ENCODE data around the gene KANK2.
"Not testable (repeated sequence)": the region's sequence is repeated elsewhere in the genome, so short reads cannot be mapped to it uniquely, and the experiment has no call there.

KANK2 gene

DNA sequence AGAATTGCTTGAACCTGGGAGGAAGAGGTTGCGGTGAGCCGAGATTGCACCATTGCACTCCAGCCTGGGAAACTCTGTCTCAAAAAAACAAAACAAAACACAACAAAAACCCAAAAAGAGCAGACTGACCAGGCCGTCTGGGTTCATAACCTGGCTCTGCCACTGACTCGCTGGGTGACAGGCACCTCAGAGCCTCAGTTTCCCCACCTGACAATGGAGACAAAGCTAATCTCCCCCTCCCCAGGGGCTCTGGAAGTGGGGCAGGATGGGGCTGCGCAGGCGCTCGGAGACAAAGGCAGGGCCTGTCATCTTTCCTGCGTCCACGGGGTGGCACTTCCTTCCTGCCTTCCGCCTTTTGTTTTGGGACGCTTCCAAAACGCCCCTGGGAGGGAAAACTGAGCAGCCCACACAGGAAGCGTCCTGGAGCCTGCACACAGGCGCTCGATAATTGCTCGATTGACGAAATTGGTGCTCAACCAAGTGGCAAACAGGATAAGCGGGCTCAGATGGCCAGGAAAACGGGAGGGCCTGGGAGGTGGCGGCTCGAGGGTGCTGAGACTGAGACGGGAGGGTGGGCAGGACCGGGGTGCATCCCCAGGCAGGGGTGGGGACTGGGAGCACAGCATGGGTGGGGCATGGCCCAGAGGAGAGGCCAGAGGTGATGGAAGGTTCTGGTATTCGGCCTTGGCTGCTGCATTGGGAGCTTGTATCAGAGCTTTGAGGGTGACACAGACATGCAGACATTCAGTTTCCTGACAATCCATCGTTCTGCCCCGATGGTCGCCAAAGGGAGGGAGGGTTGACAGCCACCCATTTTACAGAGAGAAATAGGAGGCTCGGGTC lies 59.6 kb downstream of the KANK2 start:
- peak; percentile 35 for DNase-seq

DNA sequence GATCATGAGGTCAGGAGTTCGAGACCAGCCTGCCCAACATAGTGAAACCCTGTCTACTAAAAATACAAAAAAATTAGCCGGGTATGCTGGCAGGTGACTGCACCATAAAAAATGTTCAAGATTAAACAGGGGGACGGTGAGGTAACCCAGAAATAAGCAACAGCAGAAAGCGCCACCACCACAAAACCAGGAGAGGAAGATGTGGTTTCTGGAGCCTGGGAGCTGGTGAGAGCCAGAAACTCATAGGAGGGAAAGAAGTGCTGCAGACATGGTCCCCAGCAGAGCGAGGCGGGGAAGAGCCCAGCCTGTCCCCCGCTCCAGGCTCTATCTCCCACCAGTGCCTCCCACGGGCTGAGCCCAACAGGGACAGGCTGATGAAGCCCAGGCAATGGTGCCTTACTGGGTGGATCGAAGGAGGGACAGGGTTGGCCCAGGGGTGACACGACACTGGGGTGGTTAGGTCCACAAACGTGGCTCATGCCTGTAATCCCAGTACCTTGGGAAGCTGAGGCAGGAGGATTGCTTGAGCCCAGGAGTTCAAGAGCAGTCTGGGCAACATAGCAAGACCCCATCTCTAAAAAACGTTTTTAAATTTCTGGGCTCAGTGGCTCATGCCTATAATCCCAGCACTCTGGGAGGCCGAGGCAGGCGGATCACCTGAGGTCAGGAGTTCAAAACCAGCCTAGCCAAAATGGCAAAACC lies 60.8 kb downstream of the KANK2 start:
- no peak for DNase-seq

GRCh38 chr19:11131471-11131870 lies 65.9 kb downstream of the KANK2 start:
- DNase-seq: no peak

DNA sequence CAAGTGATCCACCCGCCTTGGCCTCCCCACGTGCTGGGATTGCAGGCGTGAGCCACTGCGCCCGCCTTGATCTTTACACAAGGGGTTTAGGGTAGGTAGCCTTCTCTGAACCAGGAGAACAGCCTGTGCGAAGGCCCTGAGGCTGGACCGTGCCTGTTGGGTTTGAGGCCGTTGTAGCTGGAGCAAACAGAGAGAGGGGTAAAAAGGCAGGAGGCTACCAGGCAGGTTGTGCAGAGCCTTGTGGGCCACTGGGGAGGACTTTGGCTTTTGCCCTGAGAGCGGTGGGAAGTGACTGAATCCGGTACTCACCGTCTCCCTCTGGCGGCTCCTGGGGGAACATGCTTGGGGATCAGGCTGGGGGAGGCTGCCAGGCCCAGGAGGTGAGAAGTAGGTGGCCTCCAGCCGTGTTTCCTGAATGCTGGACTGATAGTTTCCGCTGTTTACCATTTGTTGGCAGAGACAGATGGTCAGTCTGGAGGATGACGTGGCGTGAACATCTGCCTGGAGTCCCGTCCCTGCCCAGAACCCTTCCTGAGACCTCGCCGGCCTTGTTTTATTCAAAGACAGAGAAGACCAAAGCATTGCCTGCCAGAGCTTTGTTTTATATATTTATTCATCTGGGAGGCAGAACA lies 66.4 kb downstream of the KANK2 start:
- peak; percentile 60 for DNase-seq

- no peak for DNase-seq
These were observed 69.4 kb downstream of the KANK2 start for GRCh38 chr19:11127905-11128304.

GRCh38 chr19:11125994-11126685 lies 71.2 kb downstream of the KANK2 start:
- DNase-seq: peak; percentile 72

DNA sequence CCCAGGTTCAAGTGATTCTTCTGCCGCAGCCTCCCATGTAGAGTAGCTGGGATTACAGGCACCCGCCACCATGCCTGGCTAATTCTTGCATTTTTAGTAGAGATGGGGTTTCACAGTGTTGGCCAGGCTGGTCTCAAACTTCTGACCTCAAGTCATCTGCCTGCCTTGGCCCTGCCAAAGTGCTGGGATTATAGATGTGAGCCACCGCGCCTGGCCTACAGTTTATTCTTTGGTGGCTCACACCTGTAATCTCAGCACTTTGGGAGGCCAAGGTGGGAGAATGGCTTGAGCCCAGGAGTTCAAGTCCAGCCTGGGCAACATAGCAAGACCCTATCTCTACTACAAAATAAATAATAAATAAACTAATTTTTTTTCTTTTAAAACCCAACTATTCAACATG lies 73.2 kb downstream of the KANK2 start:
- not testable (repeated sequence) for DNase-seq

- DNase-seq: no peak
These were observed 74.2 kb downstream of the KANK2 start for GRCh38 chr19:11123114-11123513.

DNA sequence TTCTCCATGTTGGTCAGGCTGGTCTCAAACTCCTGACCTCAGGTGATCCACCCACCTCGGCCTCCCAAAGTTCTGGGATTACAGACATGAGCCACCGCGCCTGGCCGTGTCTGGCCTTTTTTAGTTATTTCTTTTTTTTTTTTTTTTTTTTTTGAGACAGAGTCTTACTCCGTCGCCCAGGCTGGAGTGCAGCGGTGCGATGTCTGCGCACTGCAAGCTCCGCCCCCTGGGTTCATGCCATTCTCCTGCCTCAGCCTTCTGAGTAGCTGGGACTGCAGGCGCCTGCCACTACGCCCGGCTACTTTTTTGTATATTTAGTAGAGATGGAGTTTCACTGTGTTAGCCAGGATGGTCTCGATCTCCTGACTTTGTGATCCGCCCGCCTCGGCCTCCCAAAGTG lies 75.4 kb downstream of the KANK2 start:
- DNase-seq: not testable (repeated sequence)

GRCh38 chr19:11116507-11116906 lies 80.8 kb downstream of the KANK2 start:
- no peak for DNase-seq

- DNase-seq: no peak
These were observed 81.4 kb downstream of the KANK2 start for GRCh38 chr19:11115895-11116446.

DNA sequence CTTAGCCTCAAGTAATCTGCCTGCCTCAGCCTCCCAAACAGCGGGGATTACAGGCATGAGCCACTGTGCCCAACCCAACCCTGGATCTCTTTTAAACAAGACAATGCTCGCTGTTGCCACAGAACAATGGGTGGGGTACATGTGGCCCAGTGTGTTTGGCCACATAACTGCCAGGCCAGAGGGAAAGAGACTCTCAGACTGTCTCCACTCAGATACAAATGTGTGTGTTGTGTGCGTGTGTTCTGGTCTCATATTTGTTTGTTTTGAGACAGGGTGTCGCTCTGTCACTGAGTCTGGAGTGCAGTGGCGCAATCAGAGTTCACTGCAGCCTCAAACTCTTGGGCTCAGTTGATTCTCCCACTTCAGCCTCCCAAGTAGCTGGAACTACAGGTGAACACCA lies 82.3 kb downstream of the KANK2 start:
- DNase-seq: no peak
